Neural cell (in vitro differentiated cells): ENCODE measurements around the gene MEGF11. TPM values are rescaled to one million over a fixed set of nuclear protein-coding genes. Genes with fewer than 3 reads are reported as not detected.

Experiments used
- H2AFZ ChIP-seq: fragments of 200-600, 300-800 bp; sonication (generic), shearing (Covaris generic); 2 replicates; pipeline ENCODE4 v1.6.0; 2014; ENCODE audit warnings: low read depth, mild to moderate bottlenecking, antibody characterized with exemption, low read length, moderate library complexity
- H3F3A ChIP-seq: fragments of 200-600 bp; shearing (Covaris generic); 2 replicates; pipeline ENCODE4 v1.6.1; 2016; ENCODE audit warnings: mild to moderate bottlenecking, moderate library complexity, mixed read lengths, antibody characterized with exemption, low read length; ENCODE audit not compliant: insufficient read depth, poor library complexity, severe bottlenecking
- H3K27ac ChIP-seq: fragments of 200-600, 300-800 bp; sonication (generic), shearing (Covaris generic); 2 replicates; pipeline ENCODE4 v1.5.1; 2014; ENCODE audit warnings: mild to moderate bottlenecking, low read length, moderate library complexity
- H3K27me3 ChIP-seq: fragments of 300-800, 200-600 bp; sonication (generic), shearing (Covaris generic); 2 replicates; pipeline ENCODE4 v1.6.0; 2014; ENCODE audit warnings: mild to moderate bottlenecking, low read depth, low read length, moderate library complexity; ENCODE audit not compliant: insufficient read depth
- H3K36me3 ChIP-seq: fragments of 300-800, 200-600 bp; sonication (generic), shearing (Covaris generic); 2 replicates; pipeline ENCODE4 v1.5.1; 2014; ENCODE audit warnings: mild to moderate bottlenecking, antibody characterized with exemption, low read length, moderate library complexity; ENCODE audit not compliant: insufficient read depth
- H3K4me2 ChIP-seq: fragments of 300-800, 200-600 bp; sonication (generic), shearing (Covaris generic); 2 replicates; pipeline ENCODE4 v1.6.0; 2014; ENCODE audit warnings: mild to moderate bottlenecking, low read length
- H3K4me3 ChIP-seq: fragments of 300-800, 200-600 bp; sonication (generic), shearing (Covaris generic); 2 replicates; pipeline ENCODE4 v1.5.1; 2014; ENCODE audit warnings: mild to moderate bottlenecking, low read length, moderate library complexity
- H3K79me2 ChIP-seq: fragments of 200-600 bp; shearing (Covaris generic); replicated peaks from 2 replicates; pipeline ENCODE4 v1.6.0; 2014; ENCODE audit warnings: mild to moderate bottlenecking, low read length, moderate library complexity; ENCODE audit not compliant: insufficient read depth
- H3K9ac ChIP-seq: fragments of 300-800, 200-600 bp; sonication (generic), shearing (Covaris generic); 2 replicates; pipeline ENCODE4 v1.6.1; 2016; ENCODE audit warnings: mild to moderate bottlenecking, low read length, mixed read lengths
- H3K9me2 ChIP-seq: fragments of 200-600 bp; shearing (Covaris generic); 2 replicates; pipeline ENCODE4 v1.6.1; 2016; ENCODE audit warnings: mild to moderate bottlenecking, low read length, mixed read lengths; ENCODE audit not compliant: insufficient read depth
- H3K9me3 ChIP-seq: fragments of 200-600, 300-800 bp; sonication (generic), shearing (Covaris generic); 2 replicates; pipeline ENCODE4 v1.6.1; 2016; ENCODE audit warnings: mild to moderate bottlenecking, mixed run types, low read length, moderate library complexity, mixed read lengths
- H4K20me1 ChIP-seq: fragments of 200-600 bp; shearing (Covaris generic); 2 replicates; pipeline ENCODE4 v1.6.1; 2016; ENCODE audit warnings: mild to moderate bottlenecking, mixed run types; ENCODE audit not compliant: insufficient read depth
- EP300 ChIP-seq: fragments of 450-650 bp; conservative IDR thresholded peaks from 2 replicates; pipeline ENCODE4 v1.6.1; 2014; ENCODE audit warnings: antibody characterized with exemption, mild to moderate bottlenecking, moderate library complexity; ENCODE audit not compliant: poor library complexity, severe bottlenecking
- EZH2 ChIP-seq: fragments of 200-600, 300-800 bp; shearing (Covaris generic), sonication (generic); IDR thresholded peaks from 2 replicates; pipeline ENCODE4 v1.6.1; 2014; ENCODE audit warnings: antibody characterized with exemption, low read length, borderline replicate concordance, mild to moderate bottlenecking; ENCODE audit not compliant: insufficient read depth, poor library complexity, severe bottlenecking
- MXI1 ChIP-seq: fragments of 450-650 bp; conservative IDR thresholded peaks from 2 replicates; pipeline ENCODE4 v1.6.1; 2014; ENCODE audit warnings: antibody characterized with exemption, mild to moderate bottlenecking; ENCODE audit not compliant: poor library complexity, severe bottlenecking
- POLR2AphosphoS5 ChIP-seq: IDR thresholded peaks from 2 replicates; pipeline ENCODE4 v1.6.1; 2012
- RAD21 ChIP-seq: fragments of 450-650 bp; conservative IDR thresholded peaks from 2 replicates; pipeline ENCODE4 v1.6.1; 2014; ENCODE audit warnings: antibody characterized with exemption, mild to moderate bottlenecking, moderate library complexity
- SMC3 ChIP-seq: fragments of 450-650 bp; conservative IDR thresholded peaks from 2 replicates; pipeline ENCODE4 v1.6.1; 2014; ENCODE audit warnings: antibody characterized with exemption, mild to moderate bottlenecking, moderate library complexity; ENCODE audit not compliant: poor library complexity
- TAF1 ChIP-seq: IDR thresholded peaks from 2 replicates; pipeline ENCODE4 v1.6.1; 2012; ENCODE audit warnings: low read depth
- polyA plus RNA-seq: library from polyadenylated mRNA; depleted of rRNA; stranded (reverse); fragments of >200 nt; gene quantifications from 2 replicates; pipeline ENCODE4 v1.2.3, GENCODE V29; 2014
- TF ChIP-seq, protein P1 (sequence below): fragments of 450-650 bp; IDR thresholded peaks from 2 replicates; pipeline ENCODE4 v1.5.1; 2014; ENCODE audit warnings: antibody characterized with exemption, mild to moderate bottlenecking, moderate library complexity; ENCODE audit not compliant: poor library complexity, severe bottlenecking
- TF ChIP-seq, protein P2 (sequence below): IDR thresholded peaks from 2 replicates; pipeline ENCODE4 v1.6.1; 2012; ENCODE audit warnings: borderline replicate concordance

The MEGF11 gene
- polyA plus RNA-seq, 1 donor from 2014 or later, result 0.64 TPM

DNA sequence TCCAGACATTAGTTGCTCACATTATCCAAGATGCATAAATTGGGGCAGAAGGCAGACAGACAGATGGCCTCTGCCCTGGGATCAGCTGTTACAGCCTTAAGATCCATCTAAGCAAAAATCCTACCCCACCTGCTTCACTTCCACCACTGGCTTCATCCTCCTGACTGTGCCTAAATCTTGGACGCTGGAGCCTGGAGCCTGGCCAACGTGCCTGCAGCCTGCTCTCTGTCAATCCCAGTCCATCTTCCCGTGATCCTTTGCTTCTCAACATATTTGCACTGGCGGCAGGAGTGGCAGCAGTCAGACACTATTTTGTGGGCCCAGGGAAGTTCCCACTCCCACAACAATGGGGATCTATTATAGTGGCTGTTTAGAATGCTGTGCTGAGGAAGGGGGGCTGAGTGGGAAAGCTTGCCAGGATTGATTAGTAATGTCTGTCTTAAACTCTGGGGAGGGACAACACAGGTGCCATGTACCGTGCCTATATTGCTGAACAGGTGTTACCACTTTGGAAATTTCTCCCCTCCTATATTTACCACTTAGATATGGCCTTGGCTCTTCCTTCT, 121.2 kb downstream of the MEGF11 start:
- Histone ChIP-seq H3K27me3 (no peaks in the 10 kb centered on the region), H3K79me2 (no peaks in the 10 kb centered on the region), H3F3A (no peaks in the 10 kb centered on the region), H3K9me3 (no peaks in the 10 kb centered on the region), H3K27ac (no peak overlapping the region), H4K20me1 (no peaks in the 10 kb centered on the region), H3K9me2 (no peaks in the 10 kb centered on the region), H3K4me3 (no peak overlapping the region), H2AFZ (no peak overlapping the region), H3K36me3 (no peaks in the 10 kb centered on the region), H3K4me2 (no peak overlapping the region), H3K9ac (no peak overlapping the region)
- TF ChIP-seq POLR2AphosphoS5 (no peak), EZH2 (no peak), RAD21 (no peak), MXI1 (no peak), SMC3 (no peak), EP300 (no peak), TAF1 (no peak)
- TF ChIP-seq, protein P1, sequence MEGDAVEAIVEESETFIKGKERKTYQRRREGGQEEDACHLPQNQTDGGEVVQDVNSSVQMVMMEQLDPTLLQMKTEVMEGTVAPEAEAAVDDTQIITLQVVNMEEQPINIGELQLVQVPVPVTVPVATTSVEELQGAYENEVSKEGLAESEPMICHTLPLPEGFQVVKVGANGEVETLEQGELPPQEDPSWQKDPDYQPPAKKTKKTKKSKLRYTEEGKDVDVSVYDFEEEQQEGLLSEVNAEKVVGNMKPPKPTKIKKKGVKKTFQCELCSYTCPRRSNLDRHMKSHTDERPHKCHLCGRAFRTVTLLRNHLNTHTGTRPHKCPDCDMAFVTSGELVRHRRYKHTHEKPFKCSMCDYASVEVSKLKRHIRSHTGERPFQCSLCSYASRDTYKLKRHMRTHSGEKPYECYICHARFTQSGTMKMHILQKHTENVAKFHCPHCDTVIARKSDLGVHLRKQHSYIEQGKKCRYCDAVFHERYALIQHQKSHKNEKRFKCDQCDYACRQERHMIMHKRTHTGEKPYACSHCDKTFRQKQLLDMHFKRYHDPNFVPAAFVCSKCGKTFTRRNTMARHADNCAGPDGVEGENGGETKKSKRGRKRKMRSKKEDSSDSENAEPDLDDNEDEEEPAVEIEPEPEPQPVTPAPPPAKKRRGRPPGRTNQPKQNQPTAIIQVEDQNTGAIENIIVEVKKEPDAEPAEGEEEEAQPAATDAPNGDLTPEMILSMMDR, result no peak
- TF ChIP-seq, protein P2, sequence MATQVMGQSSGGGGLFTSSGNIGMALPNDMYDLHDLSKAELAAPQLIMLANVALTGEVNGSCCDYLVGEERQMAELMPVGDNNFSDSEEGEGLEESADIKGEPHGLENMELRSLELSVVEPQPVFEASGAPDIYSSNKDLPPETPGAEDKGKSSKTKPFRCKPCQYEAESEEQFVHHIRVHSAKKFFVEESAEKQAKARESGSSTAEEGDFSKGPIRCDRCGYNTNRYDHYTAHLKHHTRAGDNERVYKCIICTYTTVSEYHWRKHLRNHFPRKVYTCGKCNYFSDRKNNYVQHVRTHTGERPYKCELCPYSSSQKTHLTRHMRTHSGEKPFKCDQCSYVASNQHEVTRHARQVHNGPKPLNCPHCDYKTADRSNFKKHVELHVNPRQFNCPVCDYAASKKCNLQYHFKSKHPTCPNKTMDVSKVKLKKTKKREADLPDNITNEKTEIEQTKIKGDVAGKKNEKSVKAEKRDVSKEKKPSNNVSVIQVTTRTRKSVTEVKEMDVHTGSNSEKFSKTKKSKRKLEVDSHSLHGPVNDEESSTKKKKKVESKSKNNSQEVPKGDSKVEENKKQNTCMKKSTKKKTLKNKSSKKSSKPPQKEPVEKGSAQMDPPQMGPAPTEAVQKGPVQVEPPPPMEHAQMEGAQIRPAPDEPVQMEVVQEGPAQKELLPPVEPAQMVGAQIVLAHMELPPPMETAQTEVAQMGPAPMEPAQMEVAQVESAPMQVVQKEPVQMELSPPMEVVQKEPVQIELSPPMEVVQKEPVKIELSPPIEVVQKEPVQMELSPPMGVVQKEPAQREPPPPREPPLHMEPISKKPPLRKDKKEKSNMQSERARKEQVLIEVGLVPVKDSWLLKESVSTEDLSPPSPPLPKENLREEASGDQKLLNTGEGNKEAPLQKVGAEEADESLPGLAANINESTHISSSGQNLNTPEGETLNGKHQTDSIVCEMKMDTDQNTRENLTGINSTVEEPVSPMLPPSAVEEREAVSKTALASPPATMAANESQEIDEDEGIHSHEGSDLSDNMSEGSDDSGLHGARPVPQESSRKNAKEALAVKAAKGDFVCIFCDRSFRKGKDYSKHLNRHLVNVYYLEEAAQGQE, result no peak

DNA sequence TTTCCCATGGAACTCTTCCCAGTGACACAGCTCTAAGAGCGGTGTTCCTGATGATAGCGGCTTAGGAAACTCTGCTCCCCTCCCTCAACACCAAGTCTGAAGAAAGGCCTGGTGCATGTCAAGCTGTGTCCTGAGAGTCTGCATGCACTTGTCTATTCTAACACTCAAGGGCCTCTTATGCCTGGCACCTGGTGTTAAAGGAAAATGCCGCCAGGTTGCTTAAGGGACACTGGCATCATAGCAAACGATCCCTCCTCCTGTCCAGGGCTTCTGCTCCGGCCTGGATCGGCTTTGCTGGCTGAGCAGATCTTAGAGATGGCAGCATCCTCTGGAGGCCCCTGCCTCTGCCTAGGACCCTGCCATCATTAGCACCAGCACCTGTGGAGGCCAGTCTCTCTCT, 121.7 kb downstream of the MEGF11 start:
- H3K36me3 ChIP-seq, result no peaks in the 10 kb centered on the region
- no peaks in the 10 kb centered on the region for H3K9me3 ChIP-seq
- H3K4me2 ChIP-seq, result no peak overlapping the region
- no peak overlapping the region for H3K9ac ChIP-seq
- no peak overlapping the region for H3K27ac ChIP-seq
- no peak overlapping the region for H3K4me3 ChIP-seq
- H3K9me2 ChIP-seq, result no peaks in the 10 kb centered on the region
- no peaks in the 10 kb centered on the region for H3K79me2 ChIP-seq
- H4K20me1 ChIP-seq, result no peaks in the 10 kb centered on the region
- H2AFZ ChIP-seq, result no peak overlapping the region
- no peaks in the 10 kb centered on the region for H3K27me3 ChIP-seq
- H3F3A ChIP-seq, result no peaks in the 10 kb centered on the region
- TF ChIP-seq EP300 (no peak), EZH2 (no peak), POLR2AphosphoS5 (no peak), RAD21 (no peak), SMC3 (no peak), MXI1 (no peak), TAF1 (no peak)
- TF ChIP-seq, protein P1, result no peak
- TF ChIP-seq, protein P2, result no peak
